Adipose tissue (tissue), 3 donors: Measurements from ENCODE around the gene AGBL4. TPM values are rescaled to one million over a fixed set of nuclear protein-coding genes. Genes with fewer than 3 reads are reported as not detected.

Experiments
- H3K27ac ChIP-seq: one replicate; pipeline ENCODE4 v1.5.1; 2013; ENCODE audit warnings: low read depth, low read length
- WGBS, 3 donors: extraction: QIAGEN DNeasy Blood & Tissue Kit; methylation state at CpG; one replicate each; pipeline ENCODE4 v1.1.7; 2013; 5-methylcytosine and 5-hydroxymethylcytosine counted together
- polyA plus RNA-seq, 3 donors: library from polyadenylated mRNA; stranded (reverse); fragments of 200-250 nt; gene quantifications; one replicate each; pipeline ENCODE4 v1.2.3, GENCODE V29; 2013
- donor health status: healthy with polysubstance abuse.
- donor health status: Bipolar disorder and iron deficiency.
- donor health status: healthy.

The AGBL4 gene
- polyA plus RNA-seq, 3 donors: 0.06 to 0.51 TPM; not detected in 1

DNA sequence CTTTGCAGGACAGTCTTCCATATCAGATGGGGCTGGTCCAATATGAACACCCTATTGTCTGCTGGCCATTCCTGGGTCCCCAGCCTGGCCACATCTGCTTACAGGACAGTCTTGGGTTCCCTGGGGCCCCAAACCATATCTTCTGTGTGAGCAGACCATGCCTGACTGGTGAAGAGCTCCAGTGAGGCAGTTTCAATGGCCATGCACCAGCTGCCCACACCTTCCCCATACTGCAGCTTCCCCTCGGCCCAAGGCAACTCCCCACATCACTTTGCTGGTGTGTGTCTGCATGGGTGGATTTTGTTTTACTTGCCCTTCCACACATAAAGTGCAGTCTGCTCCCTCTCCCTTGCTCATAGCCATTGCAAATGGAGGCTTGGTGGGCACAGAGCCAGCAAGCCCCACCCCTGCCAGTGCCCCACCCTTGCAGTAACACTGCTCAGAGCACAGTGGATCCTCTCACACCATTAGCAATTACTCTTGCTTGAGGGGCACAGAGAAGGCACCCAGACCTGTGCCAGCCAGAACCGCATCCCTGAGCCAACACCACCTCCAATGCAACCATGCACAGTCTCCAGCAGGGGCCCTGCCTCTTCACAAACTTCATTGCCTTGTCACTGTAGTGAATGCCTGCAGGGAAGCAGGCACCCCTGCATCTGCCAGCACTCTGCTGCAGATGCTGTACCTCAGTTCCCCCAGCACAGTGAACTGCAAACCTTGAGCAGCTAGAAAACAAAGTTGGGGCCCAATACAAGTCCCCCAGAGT is 772.6 kb downstream of the AGBL4 start:
- 71 to 88% (median 88%) methylated on average over 2 of the region's 2 CpGs for WGBS, 3 donors

DNA sequence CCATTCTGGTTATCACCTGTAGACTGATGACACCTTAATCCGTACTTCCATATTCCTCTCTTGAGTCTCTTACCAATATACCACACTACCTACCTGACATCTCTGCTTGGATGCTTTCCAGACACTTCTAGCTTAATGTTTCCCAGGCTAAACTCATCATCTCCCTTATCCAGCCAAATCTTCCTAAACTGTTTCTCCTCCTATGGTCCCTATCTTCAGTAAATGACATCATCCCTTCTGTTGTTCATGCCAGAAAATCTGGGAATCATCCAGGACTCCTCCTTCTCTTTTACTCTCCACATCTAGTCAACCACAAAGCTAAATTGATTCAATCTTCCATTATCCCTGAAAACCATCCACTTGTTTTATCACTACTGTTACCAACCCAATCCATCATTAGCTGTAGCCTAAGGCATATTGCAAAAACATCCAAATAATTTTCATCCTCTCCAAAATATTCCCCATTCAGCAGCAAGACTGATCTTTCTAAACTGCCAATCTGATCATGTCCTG is 783.0 kb downstream of the AGBL4 start:
- H3K27ac ChIP-seq: no peak overlapping the region
- WGBS, 3 donors: 91 to 95% (median 94%) methylated on average over 1 of the region's 1 CpG

More for the DNA sequence above, 772.6 kb downstream of the AGBL4 start:
- no peak overlapping the region for H3K27ac ChIP-seq

DNA sequence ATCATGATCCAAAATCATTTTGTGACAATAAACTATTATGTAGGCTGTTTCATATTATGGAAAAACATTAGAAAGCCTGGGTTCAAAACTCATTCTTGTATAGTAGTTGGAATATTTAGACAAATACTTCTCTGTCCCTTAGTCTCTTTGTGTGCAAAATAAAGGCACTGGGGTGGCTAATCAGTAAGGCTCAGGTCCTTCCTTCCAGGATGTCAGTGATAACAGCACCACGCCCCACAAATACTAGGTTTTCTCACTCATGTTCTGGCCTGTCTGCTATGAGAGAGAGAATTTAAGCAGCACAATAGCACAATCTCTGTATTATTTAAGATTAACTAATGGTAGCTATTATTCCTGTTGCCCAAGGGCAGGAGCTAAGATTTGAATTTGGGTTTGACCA is 788.8 kb downstream of the AGBL4 start:
- WGBS, 3 donors: 52 to 73% (median 55%) methylated on average over 1 of the region's 1 CpG
- no peak overlapping the region for H3K27ac ChIP-seq

DNA sequence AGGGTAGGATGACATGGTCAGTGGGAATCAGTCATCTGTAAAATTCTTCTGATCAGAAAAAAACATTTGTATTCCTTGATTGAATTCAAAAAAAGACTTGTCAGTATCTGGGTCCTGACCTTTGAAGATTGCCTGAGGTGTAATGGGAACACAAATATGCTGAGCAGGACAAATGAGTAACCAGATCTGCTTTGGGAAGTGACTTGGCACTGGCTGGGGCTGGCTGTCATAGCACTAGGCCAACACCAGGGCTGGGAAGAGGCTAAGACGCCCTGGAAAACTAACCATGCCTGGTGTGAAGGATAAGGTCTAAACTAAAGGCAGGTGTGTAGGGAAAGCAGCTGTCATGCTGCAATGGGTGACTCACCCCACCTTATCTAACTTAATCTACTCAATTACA is 794.2 kb downstream of the AGBL4 start:
- H3K27ac ChIP-seq: no peak overlapping the region
- 45 to 77% (median 55%) methylated on average over 1 of the region's 1 CpG for WGBS, 3 donors

DNA sequence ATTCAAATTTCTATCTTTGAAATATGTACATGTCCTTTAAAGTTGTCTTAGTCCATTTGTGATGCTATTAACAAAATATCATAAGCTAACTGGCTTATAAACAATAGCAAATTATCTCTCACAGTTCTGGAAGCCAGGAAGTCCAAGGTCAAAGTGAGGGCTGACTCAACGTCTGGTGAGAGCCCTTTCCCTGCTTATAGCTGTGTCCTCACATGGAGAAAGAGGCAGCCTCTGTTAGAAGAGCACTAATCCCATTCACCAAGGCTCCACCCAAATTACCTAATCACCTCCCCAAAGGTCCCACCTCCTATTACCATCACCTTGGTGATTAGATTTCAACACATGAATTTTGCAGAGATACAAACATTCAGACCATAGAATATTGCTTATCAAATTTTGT is 797.0 kb downstream of the AGBL4 start:
- H3K27ac ChIP-seq: no peak overlapping the region
- WGBS, 3 donors: 4 to 8% (median 7%) methylated on average over 1 of the region's 1 CpG

DNA sequence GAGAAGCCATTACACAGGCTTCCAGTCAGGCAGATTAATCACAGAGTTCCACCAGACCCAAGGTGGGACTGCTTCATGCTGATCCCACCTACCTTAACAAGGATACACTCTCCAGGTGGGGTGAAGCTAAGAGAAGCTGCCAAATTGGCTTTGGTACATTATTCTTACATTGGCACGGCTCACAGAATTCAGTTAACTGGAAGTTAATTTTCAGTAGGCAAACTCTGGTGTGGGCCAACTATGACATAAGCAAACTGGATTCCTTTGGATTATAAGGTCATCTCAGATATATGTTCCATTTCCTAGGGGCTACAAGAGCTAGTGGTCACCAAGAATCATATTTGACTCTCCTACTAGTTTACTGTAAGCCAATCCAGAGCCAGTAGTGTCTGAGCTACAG is 798.3 kb downstream of the AGBL4 start:
- H3K27ac ChIP-seq: no peak overlapping the region
- WGBS, 3 donors: 43 to 79% (median 72%) methylated on average over 1 of the region's 1 CpG

DNA sequence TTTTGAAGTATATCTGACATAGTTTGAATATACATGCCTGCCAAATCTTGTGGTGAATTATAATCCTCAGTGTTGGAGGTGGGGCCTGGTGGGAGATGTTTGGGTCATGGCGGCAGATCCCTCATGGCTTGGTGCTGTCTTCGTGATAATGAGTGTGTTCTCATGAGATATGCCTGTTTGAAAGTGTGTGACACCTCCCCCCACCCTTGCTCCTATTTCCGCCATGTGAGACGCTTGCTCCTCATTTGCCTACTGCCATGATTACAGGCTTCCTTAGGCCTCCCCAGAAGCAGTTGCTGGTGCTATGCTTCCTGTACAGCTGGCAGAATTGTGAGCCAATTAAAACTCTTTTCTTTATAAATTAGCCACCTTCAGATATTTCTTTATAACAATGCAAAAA is 810.5 kb downstream of the AGBL4 start:
- WGBS, 3 donors: 79 to 89% (median 80%) methylated on average over 4 of the region's 4 CpGs

DNA sequence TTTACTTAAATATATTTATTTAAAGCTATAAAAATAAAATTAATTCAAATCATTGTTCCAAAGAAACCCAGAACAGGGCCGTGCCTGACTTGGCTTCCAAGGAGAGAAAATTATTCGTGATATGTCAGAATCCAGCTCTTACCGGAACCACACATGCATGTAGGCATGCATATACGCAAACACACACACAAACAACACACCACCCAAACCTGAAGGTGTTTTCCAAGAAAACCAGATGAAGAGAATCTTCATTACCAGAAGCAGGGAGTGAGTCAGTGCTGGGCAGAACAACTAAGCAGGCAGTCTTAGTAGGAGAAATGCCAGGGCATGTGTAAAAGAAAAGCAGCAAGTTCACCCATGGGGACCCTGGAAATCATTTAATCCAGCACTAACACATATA is 815.0 kb downstream of the AGBL4 start:
- no peak overlapping the region for H3K27ac ChIP-seq
- 85 to 88% (median 88%) methylated on average over 4 of the region's 4 CpGs for whole genome bisulfite sequencing, 3 donors

More for the DNA sequence above, 810.5 kb downstream of the AGBL4 start:
- no peak overlapping the region for H3K27ac ChIP-seq

DNA sequence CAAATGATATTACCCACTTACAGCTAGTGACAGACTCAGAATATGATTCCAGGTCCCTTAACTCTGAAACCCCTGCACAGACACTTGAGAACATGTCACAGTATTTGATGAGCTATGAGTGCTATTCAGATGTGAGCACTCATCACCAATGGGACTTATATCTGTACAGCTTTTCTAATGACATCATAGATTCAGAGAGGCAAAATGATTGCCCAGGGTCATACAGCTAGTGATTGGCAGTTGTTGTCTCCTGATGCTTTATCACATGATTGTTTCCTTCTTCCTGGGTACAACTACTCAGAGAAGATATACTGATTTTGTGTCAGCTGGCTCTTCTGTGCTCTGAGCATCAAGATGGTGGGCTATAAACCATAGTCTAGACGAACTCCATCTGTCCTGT is 819.0 kb downstream of the AGBL4 start:
- no peak overlapping the region for H3K27ac ChIP-seq
- 16 to 36% (median 35%) methylated on average over 1 of the region's 1 CpG for WGBS, 3 donors

DNA sequence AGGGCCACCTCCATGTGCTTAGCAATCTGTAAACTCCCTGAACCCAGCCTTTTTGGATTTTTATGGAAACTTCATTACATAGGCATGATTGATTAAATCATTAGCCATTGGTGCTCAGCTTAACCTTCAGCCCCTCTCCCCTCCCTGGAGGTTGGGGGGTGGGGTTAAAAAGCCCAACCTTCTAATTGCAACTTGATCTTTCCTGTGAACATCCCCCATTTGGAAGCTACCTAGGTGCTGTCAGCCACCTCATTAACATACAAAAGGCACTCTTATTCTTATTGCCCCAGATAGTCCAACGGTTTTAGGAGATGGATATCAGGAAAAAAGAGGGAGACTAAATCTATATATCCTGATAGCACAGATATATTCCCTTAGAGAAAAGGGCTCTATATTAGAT is 823.0 kb downstream of the AGBL4 start:
- H3K27ac ChIP-seq: no peak overlapping the region
- WGBS, 3 donors: 19 to 37% (median 33%) methylated on average over 1 of the region's 1 CpG

DNA sequence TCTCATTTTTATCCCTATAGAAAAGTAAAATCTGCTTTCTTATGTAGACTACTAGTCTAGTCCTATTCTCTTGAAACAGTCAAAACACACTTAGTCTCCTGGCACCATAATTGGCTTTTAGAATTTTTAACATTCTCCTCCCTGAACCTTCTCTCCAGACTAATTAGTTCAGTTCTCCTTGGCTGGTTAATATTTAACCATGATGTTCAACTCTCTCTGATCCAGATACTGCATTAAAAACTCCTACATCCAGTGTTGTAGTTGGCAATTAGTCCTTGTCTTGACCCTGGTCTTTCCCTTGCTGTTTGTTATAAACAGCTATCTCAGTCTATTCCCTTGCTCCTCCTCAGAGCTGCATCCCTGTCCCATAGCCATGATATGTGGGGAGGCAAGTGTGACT is 824.2 kb downstream of the AGBL4 start:
- H3K27ac ChIP-seq: no peak overlapping the region

DNA sequence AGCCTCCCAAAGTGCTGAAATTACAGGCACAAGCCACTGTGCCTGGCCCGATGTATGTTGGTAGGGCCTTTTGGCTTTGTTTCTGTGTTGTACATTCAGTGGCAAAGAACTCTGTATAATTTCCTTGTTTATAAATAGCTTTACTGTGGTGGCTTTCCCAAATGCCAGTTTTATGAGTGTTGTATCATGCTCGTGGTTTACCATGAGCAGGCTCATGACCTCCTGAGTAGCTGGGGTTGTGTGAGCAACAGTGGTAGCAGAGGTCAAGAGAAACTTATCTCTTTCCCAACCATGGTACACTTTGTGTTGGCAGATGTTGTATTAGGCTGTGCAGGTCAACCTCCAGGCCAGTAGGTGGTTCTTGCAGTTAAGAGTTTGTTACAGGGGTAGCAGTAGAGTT is 826.7 kb downstream of the AGBL4 start:
- WGBS, 3 donors: 83 to 85% (median 84%) methylated on average over 2 of the region's 2 CpGs
- H3K27ac ChIP-seq: no peak overlapping the region

DNA sequence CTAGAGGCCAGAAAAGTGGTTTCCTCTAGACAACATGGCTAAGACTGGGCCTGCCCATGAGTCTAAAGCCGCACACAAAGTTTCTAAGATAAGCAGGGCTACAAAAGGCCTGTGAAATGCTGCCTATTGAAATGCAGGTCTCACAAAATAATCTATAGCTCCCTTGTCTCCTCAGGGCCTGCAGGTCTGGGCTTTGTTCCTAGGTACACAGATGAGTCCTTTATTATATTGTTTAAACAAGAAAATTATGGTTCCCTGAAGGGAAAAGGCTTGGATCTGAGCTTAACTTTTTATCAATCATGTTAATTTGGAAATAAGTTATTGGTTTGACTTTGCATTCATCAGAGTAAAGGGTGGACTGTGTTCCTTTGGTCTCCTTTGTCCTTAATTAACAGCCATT is 833.6 kb downstream of the AGBL4 start:
- H3K27ac ChIP-seq: no peak overlapping the region
- 83 to 89% (median 87%) methylated on average over 1 of the region's 1 CpG for WGBS, 3 donors

DNA sequence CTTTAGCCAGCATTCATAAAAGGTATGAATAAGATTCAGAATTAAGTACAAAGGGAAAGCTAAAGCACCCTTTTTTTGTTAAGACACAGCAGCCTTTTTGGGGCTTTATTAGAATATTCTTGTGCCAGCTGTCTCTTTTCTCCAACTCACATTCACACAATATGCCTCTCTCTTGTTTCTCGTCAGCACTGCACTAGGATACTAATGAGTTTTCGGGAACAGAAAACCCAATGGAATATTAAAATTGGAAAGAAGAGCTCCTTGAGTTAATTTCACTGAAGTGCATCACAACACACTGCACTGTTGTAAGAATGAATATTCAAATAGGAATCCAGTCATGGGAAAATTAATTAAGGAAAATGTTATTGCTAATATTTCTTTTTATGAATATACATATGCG is 836.7 kb downstream of the AGBL4 start:
- H3K27ac ChIP-seq: no peak overlapping the region
- WGBS, 3 donors: 76 to 89% (median 88%) methylated on average over 3 of the region's 3 CpGs

DNA sequence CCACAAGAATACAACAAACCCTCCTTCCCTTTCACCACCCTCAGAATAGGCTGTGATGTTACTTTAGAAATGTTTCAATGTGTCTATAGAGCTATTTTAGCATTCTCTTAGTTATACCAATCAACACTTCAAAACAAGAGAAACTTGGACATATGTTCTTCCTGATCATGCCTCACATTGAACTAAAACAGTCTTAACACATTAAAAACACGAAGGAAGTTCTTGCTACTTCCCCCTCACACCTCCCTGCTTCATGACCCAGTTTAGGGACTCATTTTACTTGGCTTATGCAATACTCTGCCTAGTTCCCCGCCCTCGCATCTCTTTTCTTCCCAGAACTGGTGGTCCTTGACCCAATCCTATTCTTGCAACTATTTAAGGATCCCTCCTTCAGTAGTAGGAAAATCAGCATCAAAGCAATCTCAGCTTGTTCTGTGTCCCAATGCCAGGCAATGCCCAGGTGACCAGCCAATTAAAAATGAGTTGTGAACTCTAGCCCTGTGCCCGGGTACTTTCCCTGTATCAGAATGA is 838.2 kb downstream of the AGBL4 start:
- H3K27ac ChIP-seq: no peak overlapping the region
- WGBS, 3 donors: 72 to 80% (median 78%) methylated on average over 4 of the region's 4 CpGs

DNA sequence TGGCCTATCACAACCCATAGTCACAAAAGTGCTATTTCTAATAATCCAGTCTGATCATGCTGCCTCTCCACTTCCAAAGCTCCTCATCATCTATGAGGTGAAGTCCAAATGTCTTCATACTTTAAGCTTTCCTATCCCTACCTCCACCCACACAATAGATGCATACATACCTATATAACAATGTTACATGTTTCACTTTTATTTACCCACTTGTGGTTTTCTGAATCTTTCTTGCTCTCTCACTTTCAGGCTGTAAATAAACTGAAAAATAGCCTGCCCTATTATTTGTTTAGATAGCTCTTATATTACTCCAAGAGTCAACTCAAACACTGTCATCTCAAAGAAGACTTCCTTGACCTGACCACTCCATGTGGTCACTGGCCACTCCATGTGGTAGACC is 840.3 kb downstream of the AGBL4 start:
- no peak overlapping the region for H3K27ac ChIP-seq

DNA sequence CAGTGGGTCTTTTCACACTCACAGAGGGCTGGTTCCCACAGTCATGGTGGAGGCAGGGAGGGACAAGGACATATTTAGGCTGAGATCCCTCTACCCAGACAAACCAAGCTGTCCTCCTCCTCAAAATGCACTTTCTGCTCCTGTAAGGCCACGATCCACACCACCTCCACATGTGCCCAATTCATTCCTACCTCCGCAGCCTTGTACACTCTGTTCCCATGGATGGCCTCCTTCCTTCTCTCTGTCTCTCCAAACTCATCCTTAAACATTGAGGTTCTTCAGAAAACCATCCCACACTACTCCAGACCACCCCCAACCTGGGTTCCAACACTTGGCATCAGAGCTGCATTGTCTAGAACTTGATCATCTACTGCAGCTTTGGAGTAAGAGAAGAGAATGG is 842.7 kb downstream of the AGBL4 start:
- H3K27ac ChIP-seq: no peak overlapping the region
- 87 to 93% (median 88%) methylated on average over 2 of the region's 2 CpGs for WGBS, 3 donors

DNA sequence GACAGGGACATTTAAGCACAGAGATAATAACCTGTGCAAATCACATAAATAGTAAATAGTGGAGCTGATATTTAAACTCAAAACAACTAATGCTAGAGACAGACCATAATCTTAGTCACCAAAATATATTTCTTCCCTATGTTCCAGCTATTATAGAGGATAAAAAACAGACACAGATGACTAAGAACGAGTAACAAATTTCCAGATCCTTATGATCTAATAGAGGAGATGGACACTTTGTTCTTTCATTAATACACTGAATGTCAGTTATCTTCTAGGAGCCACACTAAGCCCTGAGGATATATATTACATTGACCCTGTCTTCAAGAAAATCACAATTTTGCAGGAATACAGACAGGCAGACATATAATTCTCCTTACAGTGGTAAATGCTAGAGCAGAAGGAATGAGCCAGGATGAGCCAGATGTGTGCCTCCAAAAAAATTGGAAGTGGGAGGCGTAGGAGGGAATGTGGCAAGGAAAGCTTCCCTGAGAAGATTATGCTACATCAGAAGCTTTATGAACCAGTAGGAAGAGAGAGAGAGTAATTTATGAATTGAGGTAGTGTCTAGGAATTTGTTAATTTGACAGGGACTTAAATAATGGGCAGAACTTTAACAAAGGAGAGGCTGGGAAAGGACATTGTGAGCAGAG is 851.7 kb downstream of the AGBL4 start:
- no peak overlapping the region for H3K27ac ChIP-seq
- WGBS, 3 donors: 70 to 74% (median 72%) methylated on average over 2 of the region's 2 CpGs

DNA sequence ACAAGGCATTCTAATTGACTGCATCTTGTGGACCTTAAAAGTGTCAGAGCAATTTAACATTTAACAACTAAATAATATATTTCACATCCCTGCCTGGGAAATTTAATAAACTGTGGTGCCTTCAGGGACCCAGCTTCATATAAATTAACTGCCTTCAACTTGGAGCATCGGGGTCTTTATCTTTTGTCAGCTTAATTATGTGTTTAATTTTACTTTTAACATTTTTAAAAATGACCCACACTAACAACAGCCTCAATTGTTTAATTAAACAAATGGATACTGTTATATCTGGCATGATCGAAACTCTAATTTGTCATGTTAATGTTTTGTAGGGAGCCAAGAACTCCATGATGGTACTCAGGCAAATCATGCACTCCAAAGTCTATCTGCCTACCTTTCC is 857.7 kb downstream of the AGBL4 start:
- no peak overlapping the region for H3K27ac ChIP-seq
- 48 to 81% (median 76%) methylated on average over 2 of the region's 2 CpGs for WGBS, 3 donors

DNA sequence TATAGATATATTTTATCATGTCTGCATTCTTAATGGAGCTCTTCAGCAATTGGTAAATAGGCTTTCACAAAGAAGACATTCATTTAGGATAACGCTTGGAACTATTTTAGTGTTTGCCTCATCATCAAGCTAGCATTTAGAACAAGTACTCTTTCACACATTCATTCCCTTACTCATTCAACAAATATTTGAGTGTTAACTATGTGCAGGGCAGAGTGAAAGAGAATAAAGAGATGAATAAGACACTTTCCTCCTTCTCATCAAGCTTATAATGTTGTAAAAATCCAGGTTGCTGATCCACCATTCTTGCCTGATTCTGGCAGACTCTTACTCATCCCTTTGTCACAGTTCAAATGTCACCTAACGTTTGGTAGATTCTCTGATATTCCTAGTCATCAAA is 860.7 kb downstream of the AGBL4 start:
- WGBS, 3 donors: 36 to 75% (median 66%) methylated on average over 2 of the region's 2 CpGs
- H3K27ac ChIP-seq: no peak overlapping the region
